IMR-90 (cell line): Measurements from ENCODE around the gene HSF2BP. TPM values are rescaled to one million over a fixed set of nuclear protein-coding genes. Genes with fewer than 3 reads are reported as not detected.

ENCODE experiments used
- ATAC-seq: fragments of 200-7000 bp; cut with Tn5 transposase; 2 replicates; pipeline ENCODE4 v1.9.1; 2020; ENCODE audit warnings: low read depth, mild to moderate bottlenecking, moderate library complexity
- BruUV-seq: library from RNA; stranded (reverse); fragments of 400-500 nt; replicated peaks from 2 replicates; lab custom pipeline; 2021; lab: Mats Ljungman, UMichigan
- CTCF ChIA-PET: fragments of 300-600 bp; formaldehyde crosslinking; extraction: SDS; loops from one replicate; lab custom pipeline; 2021; ENCODE audit warnings: antibody characterized with exemption; lab: Yijun Ruan, JAX
- POLR2A ChIA-PET: fragments of 300-600 bp; sonication (Branson Sonifier 250); formaldehyde crosslinking; loops from one replicate; lab custom pipeline; 2022; ENCODE audit warnings: antibody characterized with exemption; ENCODE audit not compliant: unreplicated experiment; lab: Charles Lee
- DNase-seq: peaks from one replicate; pipeline ENCODE4 v3.0.0; 2013
- H2AFZ ChIP-seq: replicated peaks from 2 replicates; pipeline ENCODE3; 2013; ENCODE audit warnings: low read length, mild to moderate bottlenecking; ENCODE audit not compliant: poor library complexity
- H2AK5ac ChIP-seq: 2 replicates; pipeline ENCODE4 v1.6.1; 2013; ENCODE audit warnings: low read depth, low read length, inconsistent platforms
- H2AK9ac ChIP-seq: replicated peaks from 2 replicates; pipeline ENCODE3; 2013; ENCODE audit warnings: mild to moderate bottlenecking, low read depth, low read length, moderate library complexity; ENCODE audit not compliant: poor library complexity
- H2BK120ac ChIP-seq: 2 replicates; pipeline ENCODE4 v1.6.1; 2013; ENCODE audit warnings: low read depth, low read length, inconsistent platforms
- H2BK15ac ChIP-seq: 3 replicates; pipeline ENCODE4 v1.6.1; 2013; ENCODE audit warnings: low read depth, low read length, inconsistent platforms
- H2BK20ac ChIP-seq: 2 replicates; pipeline ENCODE4 v1.6.1; 2013; ENCODE audit warnings: low read depth, mild to moderate bottlenecking, inconsistent platforms, low read length, moderate library complexity
- H2BK5ac ChIP-seq: 2 replicates; pipeline ENCODE4 v1.6.1; 2013; ENCODE audit warnings: mild to moderate bottlenecking, low read depth, low read length, inconsistent platforms; ENCODE audit not compliant: poor library complexity, severe bottlenecking
- H3K14ac ChIP-seq: replicated peaks from 2 replicates; pipeline ENCODE4 v1.6.1; 2013; ENCODE audit warnings: low read depth, low read length, inconsistent platforms
- H3K18ac ChIP-seq: 2 replicates; pipeline ENCODE4 v1.6.1; 2013; ENCODE audit warnings: low read depth, low read length, control low read depth
- H3K23ac ChIP-seq: 2 replicates; pipeline ENCODE4 v1.6.1; 2013; ENCODE audit warnings: low read depth, low read length, inconsistent platforms
- H3K27ac ChIP-seq: 2 replicates; pipeline ENCODE4 v1.5.1; 2013; ENCODE audit warnings: mild to moderate bottlenecking, control low read depth, low read length; ENCODE audit not compliant: insufficient read depth
- H3K27me3 ChIP-seq: 2 replicates; pipeline ENCODE4 v1.6.1; 2013; ENCODE audit warnings: low read length; ENCODE audit not compliant: control insufficient read depth, insufficient read depth
- H3K36me3 ChIP-seq: 2 replicates; pipeline ENCODE4 v1.6.1; 2013; ENCODE audit warnings: low read length, mixed read lengths; ENCODE audit not compliant: control insufficient read depth, insufficient read depth
- H3K4ac ChIP-seq: 2 replicates; pipeline ENCODE4 v1.6.1; 2013; ENCODE audit warnings: low read depth, low read length, inconsistent platforms
- H3K4me1 ChIP-seq: 2 replicates; pipeline ENCODE4 v1.6.1; 2013; ENCODE audit warnings: low read length, mixed read lengths; ENCODE audit not compliant: control insufficient read depth, insufficient read depth
- H3K4me2 ChIP-seq: 2 replicates; pipeline ENCODE4 v1.6.1; 2013; ENCODE audit warnings: low read depth, mild to moderate bottlenecking, control low read depth, low read length, moderate library complexity
- H3K4me3 ChIP-seq: 2 replicates; pipeline ENCODE4 v1.5.1; 2013; ENCODE audit warnings: low read depth, mild to moderate bottlenecking, control low read depth, low read length, moderate library complexity; ENCODE audit not compliant: insufficient read depth
- H3K56ac ChIP-seq: 2 replicates; pipeline ENCODE4 v1.6.1; 2013; ENCODE audit warnings: low read length, inconsistent platforms; ENCODE audit not compliant: insufficient read depth; ENCODE audit errors: extremely low read depth
- H3K79me1 ChIP-seq, 2 experiments: 2 replicates each; pipeline ENCODE4 v1.6.1; 2013; ENCODE audit warnings: low read length in 2 of 2, inconsistent platforms in 1 of 2, low read depth in 1 of 2
- H3K9ac ChIP-seq: 2 replicates; pipeline ENCODE4 v1.6.1; 2013; ENCODE audit warnings: low read depth, low read length, control low read depth
- H3K9me1 ChIP-seq: 2 replicates; pipeline ENCODE4 v1.6.1; 2013; ENCODE audit warnings: low read length, inconsistent platforms; ENCODE audit not compliant: insufficient read depth
- H3K9me3 ChIP-seq: 2 replicates; pipeline ENCODE4 v1.6.1; 2013; ENCODE audit warnings: low read length; ENCODE audit not compliant: control insufficient read depth, insufficient read depth
- H4K20me1 ChIP-seq: 2 replicates; pipeline ENCODE4 v1.6.1; 2013; ENCODE audit warnings: low read length, inconsistent platforms; ENCODE audit not compliant: insufficient read depth
- H4K5ac ChIP-seq: 2 replicates; pipeline ENCODE4 v1.6.1; 2013; ENCODE audit warnings: mild to moderate bottlenecking, low read depth, low read length, control low read depth
- H4K8ac ChIP-seq, 2 experiments: 2 replicates each; pipeline ENCODE4 v1.6.1; 2013; ENCODE audit warnings: low read depth in 2 of 2, low read length in 2 of 2, control low read depth in 1 of 2, inconsistent platforms in 1 of 2
- H4K91ac ChIP-seq: 2 replicates; pipeline ENCODE4 v1.6.1; 2013; ENCODE audit warnings: low read depth, low read length, inconsistent platforms; ENCODE audit not compliant: insufficient read depth
- BHLHE40 ChIP-seq: fragments of 150-350 bp; IDR thresholded peaks from 2 replicates; pipeline ENCODE4 v1.6.1; 2016; ENCODE audit warnings: mild to moderate bottlenecking, low read depth, low read length
- CEBPB ChIP-seq: IDR thresholded peaks from 2 replicates; pipeline ENCODE4 v1.6.1; 2012; ENCODE audit warnings: low read depth, low read length, improper control_type of control experiment
- CHD1 ChIP-seq: IDR thresholded peaks from 2 replicates; pipeline ENCODE4 v1.6.1; 2012; ENCODE audit warnings: low read depth, low read length, improper control_type of control experiment
- FOS ChIP-seq: fragments of 150-350 bp; IDR thresholded peaks from 2 replicates; pipeline ENCODE4 v1.6.1; 2016; ENCODE audit warnings: low read depth, low read length
- MAFK ChIP-seq: IDR thresholded peaks from 2 replicates; pipeline ENCODE4 v1.6.1; 2012; ENCODE audit warnings: low read depth, low read length, improper control_type of control experiment
- MAZ ChIP-seq: IDR thresholded peaks from 2 replicates; pipeline ENCODE4 v1.6.1; 2012; ENCODE audit warnings: low read depth, mild to moderate bottlenecking, low read length, improper control_type of control experiment, moderate library complexity, borderline replicate concordance
- MXI1 ChIP-seq: IDR thresholded peaks from 2 replicates; pipeline ENCODE4 v1.6.1; 2012; ENCODE audit warnings: low read depth, mild to moderate bottlenecking, low read length, moderate library complexity, borderline replicate concordance
- NFE2L2 ChIP-seq: fragments of 150-350 bp; IDR thresholded peaks from 2 replicates; pipeline ENCODE4 v1.6.1; 2016; ENCODE audit warnings: low read depth, mild to moderate bottlenecking, low read length
- POLR2A ChIP-seq: IDR thresholded peaks from 2 replicates; pipeline ENCODE4 v1.6.1; 2012; ENCODE audit warnings: mild to moderate bottlenecking, low read depth, low read length
- RFX5 ChIP-seq: IDR thresholded peaks from 2 replicates; pipeline ENCODE4 v1.8.0; 2012; ENCODE audit warnings: low read depth, mild to moderate bottlenecking, low read length, moderate library complexity
- SMC3 ChIP-seq: fragments of 150-350 bp; IDR thresholded peaks from 2 replicates; pipeline ENCODE4 v1.6.1; 2016; ENCODE audit warnings: low read depth, mild to moderate bottlenecking, antibody characterized with exemption, low read length, moderate library complexity
- WGBS, 2 experiments: methylation state at CpG; one replicate each; pipeline versions ENCODE4 v1.1.5 to v1.1.7; 2013; ENCODE audit warnings: missing lambda C conversion rate in 2 of 2; ENCODE audit not compliant: insufficient read length in 1 of 2; ENCODE audit errors: extremely low coverage in 2 of 2; 5-methylcytosine and 5-hydroxymethylcytosine counted together
- dilution Hi-C: fragments of 300-500 bp; cut with HindIII; formaldehyde crosslinking; loops from one replicate; pipeline ENCODE4 v1.14.3; 2018; ENCODE audit warnings: low sequenced_read_pairs; ENCODE audit not compliant: unreplicated experiment
- in situ Hi-C: fragments of 300-500 bp; cut with MboI; formaldehyde crosslinking; loops from 3 replicates; pipeline ENCODE4 v1.14.3; 2019; ENCODE audit warnings: low sequenced_read_pairs, inconsistent platforms, mixed read lengths
- intact Hi-C: fragments of 100-400 bp; cut with micrococcal nuclease; formaldehyde crosslinking; loops from 2 replicates; pipeline ENCODE4 v1.10.0; 2022
- polyA plus RNA-seq, 3 experiments: library from polyadenylated mRNA; depleted of rRNA; stranded (reverse); fragments of >200 nt; gene quantifications; 2 replicates each; pipeline ENCODE4 v1.2.3, GENCODE V29; 2012; ENCODE audit warnings: low replicate concordance in 1 of 3
- total RNA-seq: library from RNA; depleted of rRNA; stranded (reverse); fragments of >200 nt; gene quantifications from 2 replicates; pipeline ENCODE4 v1.2.3, GENCODE V29; 2012
- TF ChIP-seq, protein P1 (sequence below): fragments of 150-350 bp; IDR thresholded peaks from 2 replicates; pipeline ENCODE4 v1.6.1; 2017; ENCODE audit warnings: mild to moderate bottlenecking, antibody characterized with exemption, low read length, low read depth
- TF ChIP-seq, protein P2 (sequence below): conservative IDR thresholded peaks from 2 replicates; pipeline ENCODE4 v1.5.1; 2012; ENCODE audit warnings: mild to moderate bottlenecking, low read depth, low read length, improper control_type of control experiment
- TF ChIP-seq, protein P3 (sequence below): fragments of 150-350 bp; IDR thresholded peaks from 2 replicates; pipeline ENCODE4 v1.6.1; 2016; ENCODE audit warnings: low read depth, mild to moderate bottlenecking, low read length, moderate library complexity, borderline replicate concordance

The HSF2BP gene
- total and polyA plus RNA-seq, 2 of the 4 experiments (the other 2 are of a cell fraction): 0.87 to 0.90 TPM

DNA sequence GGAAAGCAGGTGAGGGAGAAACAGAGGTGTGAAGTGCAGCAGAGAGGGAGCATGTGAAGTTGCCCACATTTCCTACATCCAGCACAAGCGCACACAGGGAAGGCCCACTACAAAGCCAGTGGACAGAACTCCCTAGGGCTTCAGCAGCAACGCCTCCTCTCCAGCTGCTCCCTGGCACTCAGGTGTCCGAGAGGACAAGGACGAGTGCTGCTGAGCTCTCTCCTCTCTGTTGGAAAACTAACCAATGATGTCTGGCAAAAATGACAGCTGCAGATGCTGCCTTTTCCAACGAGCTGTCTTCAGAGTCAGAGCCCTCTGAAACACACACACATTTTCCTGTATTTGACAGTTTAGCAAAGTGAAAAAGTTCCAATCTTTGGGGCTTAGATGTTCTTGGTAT is 86.8 kb downstream of the HSF2BP start:
- H3K56ac ChIP-seq: no peak overlapping the region
- ChIA-PET POLR2A (no interaction called here), CTCF (no interaction called here)
- dilution Hi-C loops (no loop called here), intact Hi-C loops (no loop called here), in situ Hi-C loops (no loop called here)
- no peak overlapping the region for H2BK5ac ChIP-seq
- H3K18ac ChIP-seq: no peak overlapping the region
- H3K4me1 ChIP-seq: peaks cover 3% of the 10 kb centered on the region; the same call in 1 of the 2 replicates
- H3K4me3 ChIP-seq: no peak overlapping the region
- DNase-seq (no peak), ATAC-seq (no peak)
- no peak overlapping the region for H3K23ac ChIP-seq
- no peaks in the 10 kb centered on the region for H3K79me1 ChIP-seq
- no peak overlapping the region for H2AK9ac ChIP-seq
- no TSS peak for BruUV-seq
- no peaks in the 10 kb centered on the region; the same call in 1 of the 2 replicates for H3K9me1 ChIP-seq
- no peak overlapping the region for H4K8ac ChIP-seq
- no peaks in the 10 kb centered on the region for H4K20me1 ChIP-seq
- H2BK15ac ChIP-seq: no peak overlapping the region
- H2AFZ ChIP-seq: no peak overlapping the region
- H3K4me2 ChIP-seq: no peak overlapping the region
- H3K27ac ChIP-seq: no peak overlapping the region
- no peak overlapping the region for H4K5ac ChIP-seq
- H3K27me3 ChIP-seq: peaks cover 5% of the 10 kb centered on the region
- no CpG with 5 or more reads among the region's 5 CpGs for WGBS, 2 experiments
- no peak overlapping the region for H4K91ac ChIP-seq
- H3K36me3 ChIP-seq: no peaks in the 10 kb centered on the region
- no peaks in the 10 kb centered on the region for H3K9me3 ChIP-seq
- H2BK20ac ChIP-seq: no peak overlapping the region
- no peak for TF ChIP-seq FOS
- TF ChIP-seq SMC3: no peak
- TF ChIP-seq MXI1: no peak
- TF ChIP-seq, protein P1, sequence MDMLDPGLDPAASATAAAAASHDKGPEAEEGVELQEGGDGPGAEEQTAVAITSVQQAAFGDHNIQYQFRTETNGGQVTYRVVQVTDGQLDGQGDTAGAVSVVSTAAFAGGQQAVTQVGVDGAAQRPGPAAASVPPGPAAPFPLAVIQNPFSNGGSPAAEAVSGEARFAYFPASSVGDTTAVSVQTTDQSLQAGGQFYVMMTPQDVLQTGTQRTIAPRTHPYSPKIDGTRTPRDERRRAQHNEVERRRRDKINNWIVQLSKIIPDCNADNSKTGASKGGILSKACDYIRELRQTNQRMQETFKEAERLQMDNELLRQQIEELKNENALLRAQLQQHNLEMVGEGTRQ: no peak
- TF ChIP-seq RFX5: no peak
- TF ChIP-seq, protein P2, sequence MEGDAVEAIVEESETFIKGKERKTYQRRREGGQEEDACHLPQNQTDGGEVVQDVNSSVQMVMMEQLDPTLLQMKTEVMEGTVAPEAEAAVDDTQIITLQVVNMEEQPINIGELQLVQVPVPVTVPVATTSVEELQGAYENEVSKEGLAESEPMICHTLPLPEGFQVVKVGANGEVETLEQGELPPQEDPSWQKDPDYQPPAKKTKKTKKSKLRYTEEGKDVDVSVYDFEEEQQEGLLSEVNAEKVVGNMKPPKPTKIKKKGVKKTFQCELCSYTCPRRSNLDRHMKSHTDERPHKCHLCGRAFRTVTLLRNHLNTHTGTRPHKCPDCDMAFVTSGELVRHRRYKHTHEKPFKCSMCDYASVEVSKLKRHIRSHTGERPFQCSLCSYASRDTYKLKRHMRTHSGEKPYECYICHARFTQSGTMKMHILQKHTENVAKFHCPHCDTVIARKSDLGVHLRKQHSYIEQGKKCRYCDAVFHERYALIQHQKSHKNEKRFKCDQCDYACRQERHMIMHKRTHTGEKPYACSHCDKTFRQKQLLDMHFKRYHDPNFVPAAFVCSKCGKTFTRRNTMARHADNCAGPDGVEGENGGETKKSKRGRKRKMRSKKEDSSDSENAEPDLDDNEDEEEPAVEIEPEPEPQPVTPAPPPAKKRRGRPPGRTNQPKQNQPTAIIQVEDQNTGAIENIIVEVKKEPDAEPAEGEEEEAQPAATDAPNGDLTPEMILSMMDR: no peak
- TF ChIP-seq MAFK: no peak
- no peak for TF ChIP-seq NFE2L2
- TF ChIP-seq, protein P3, sequence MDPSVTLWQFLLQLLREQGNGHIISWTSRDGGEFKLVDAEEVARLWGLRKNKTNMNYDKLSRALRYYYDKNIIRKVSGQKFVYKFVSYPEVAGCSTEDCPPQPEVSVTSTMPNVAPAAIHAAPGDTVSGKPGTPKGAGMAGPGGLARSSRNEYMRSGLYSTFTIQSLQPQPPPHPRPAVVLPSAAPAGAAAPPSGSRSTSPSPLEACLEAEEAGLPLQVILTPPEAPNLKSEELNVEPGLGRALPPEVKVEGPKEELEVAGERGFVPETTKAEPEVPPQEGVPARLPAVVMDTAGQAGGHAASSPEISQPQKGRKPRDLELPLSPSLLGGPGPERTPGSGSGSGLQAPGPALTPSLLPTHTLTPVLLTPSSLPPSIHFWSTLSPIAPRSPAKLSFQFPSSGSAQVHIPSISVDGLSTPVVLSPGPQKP: no peak
- no peak for TF ChIP-seq MAZ
- TF ChIP-seq BHLHE40: no peak
- TF ChIP-seq CHD1: no peak
- no peak for TF ChIP-seq CEBPB
- no peak for TF ChIP-seq POLR2A
- H2BK120ac ChIP-seq: no peak overlapping the region; the same call in 1 of the 2 replicates
- H3K4ac ChIP-seq: no peak overlapping the region; the same call in 1 of the 2 replicates
- no peak overlapping the region for H3K9ac ChIP-seq
- no peak overlapping the region for H3K14ac ChIP-seq
- H2AK5ac ChIP-seq: no peak overlapping the region
